ENCODE results near the gene C1orf226. TPM values are rescaled to one million over a fixed set of nuclear protein-coding genes. Genes with fewer than 3 reads are reported as not detected.
"Not testable (repeated sequence)": the region's sequence is repeated elsewhere in the genome, so short reads cannot be mapped to it uniquely, and the experiment has no call there.

Gene C1orf226
- total RNA-seq, 4 donors from 2014 or later = 0.36 to 0.95 (median 0.60) TPM

GRCh38 chr1:162420120-162420519, 38.6 kb downstream of the C1orf226 start:
- no peak for ATAC-seq
- TF ChIP-seq CTCF (IDR thresholded peaks at IDR 0.05 in 4 of 5, conservative IDR thresholded peaks at IDR 0.05 in 1 of 5) (no peak), POLR2A (IDR thresholded peaks at IDR 0.05) (no peak)
- Histone ChIP-seq H3K27ac (no peak overlapping the region), H3K4me1 (no peaks in the 10 kb centered on the region), H3K27me3 (no peaks in the 10 kb centered on the region), H3K9me3 (no peaks in the 10 kb centered on the region), H3K4me3 (no peak overlapping the region), H3K36me3 (no peaks in the 10 kb centered on the region)
- in situ Hi-C loops (cut with MboI; ENCODE audit: low sequenced_read_pairs in 4 of 4) = no loop called here
- intact Hi-C loops (cut with DNase I; ENCODE audit: low total_unique reads) = no loop called here
- no peak for DNase-seq

GRCh38 chr1:162421258-162422164, 40.0 kb downstream of the C1orf226 start:
- Histone ChIP-seq H3K36me3 (no peaks in the 10 kb centered on the region), H3K9me3 (no peaks in the 10 kb centered on the region), H3K4me1 (no peaks in the 10 kb centered on the region), H3K27ac (no peak overlapping the region), H3K27me3 (no peaks in the 10 kb centered on the region), H3K4me3 (no peak overlapping the region)
- ATAC-seq (no peak), DNase-seq (no peak)
- intact Hi-C loops (cut with DNase I; ENCODE audit: low total_unique reads) = no loop called here
- TF ChIP-seq CTCF (IDR thresholded peaks at IDR 0.05 in 4 of 5, conservative IDR thresholded peaks at IDR 0.05 in 1 of 5) = no peak
- TF ChIP-seq POLR2A (IDR thresholded peaks at IDR 0.05) = no peak
- in situ Hi-C loops (cut with MboI; ENCODE audit: low sequenced_read_pairs in 4 of 4) = no loop called here

GRCh38 chr1:162422662-162423375, 41.3 kb downstream of the C1orf226 start:
- H3K9me3 ChIP-seq = no peaks in the 10 kb centered on the region
- ATAC-seq (no peak), DNase-seq (no peak)
- no peaks in the 10 kb centered on the region for H3K36me3 ChIP-seq
- TF ChIP-seq POLR2A (IDR thresholded peaks at IDR 0.05) = no peak
- H3K4me3 ChIP-seq = no peak overlapping the region
- H3K27ac ChIP-seq = no peak overlapping the region
- intact Hi-C loops (cut with DNase I; ENCODE audit: low total_unique reads) (no loop called here), in situ Hi-C loops (cut with MboI; ENCODE audit: low sequenced_read_pairs in 4 of 4) (no loop called here)
- no peaks in the 10 kb centered on the region for H3K27me3 ChIP-seq
- no peaks in the 10 kb centered on the region for H3K4me1 ChIP-seq

- no peak for DNase-seq
- H3K27ac ChIP-seq = no peak overlapping the region
- no peak for ATAC-seq
- in situ Hi-C loops (cut with MboI; ENCODE audit: low sequenced_read_pairs in 4 of 4) (no loop called here), intact Hi-C loops (cut with DNase I; ENCODE audit: low total_unique reads) (no loop called here)
- H3K4me1 ChIP-seq = no peaks in the 10 kb centered on the region
- H3K9me3 ChIP-seq = no peaks in the 10 kb centered on the region
- no peak overlapping the region for H3K4me3 ChIP-seq
- no peaks in the 10 kb centered on the region for H3K36me3 ChIP-seq
- no peaks in the 10 kb centered on the region for H3K27me3 ChIP-seq
- TF ChIP-seq POLR2A (IDR thresholded peaks at IDR 0.05) (no peak), CTCF (IDR thresholded peaks at IDR 0.05 in 4 of 5, conservative IDR thresholded peaks at IDR 0.05 in 1 of 5) (no peak)
Measured at GRCh38 chr1:162430583-162430982, 49.1 kb downstream of the C1orf226 start.

GRCh38 chr1:162432977-162433713, 51.6 kb downstream of the C1orf226 start:
- in situ Hi-C loops (cut with MboI; ENCODE audit: low sequenced_read_pairs in 4 of 4); H3K36me3 ChIP-seq; DNase-seq; ATAC-seq; H3K27me3 ChIP-seq; H3K4me3 ChIP-seq; intact Hi-C loops (cut with DNase I; ENCODE audit: low total_unique reads); H3K9me3 ChIP-seq; H3K4me1 ChIP-seq; H3K27ac ChIP-seq: not testable (repeated sequence)

MicroRNA genes within 50 kb of the gene (microRNA counts, 767-probe panel; counts per million panel counts)
- microRNA hsa-miR-556-3p = 356 to 448 counts per million in 2 donors
- 356 to 448 counts per million in 2 donors for microRNA hsa-miR-556-5p

Small RNA genes lying within 50 kb of the gene (microRNA-seq; reads per million reads assigned to microRNA genes)
- 0 reads per million in 2 donors for gene MIR556 (ENCODE audit: borderline replicate concordance in 2 of 2)

Other genes starting within 250 kb of the C1orf226 start
- gene SPATA46, start 4.9 kb upstream of the C1orf226 start, total RNA-seq = 1 to 10 TPM in 1 of 4 donors, not detected in 3; 1.7 TPM
- gene SH2D1B, start 30.4 kb downstream of the C1orf226 start, total RNA-seq = 10 to 100 TPM in 1 of 4 donors, 1 to 10 TPM in 3; 2.1 to 34.2 (median 4.1) TPM
- gene UHMK1, start 116.1 kb downstream of the C1orf226 start, total RNA-seq = 10 to 100 TPM; 60.2 to 91.0 (median 79.7) TPM
- gene UAP1, start 180.0 kb downstream of the C1orf226 start, total RNA-seq = 10 to 100 TPM; 29.2 to 57.3 (median 43.2) TPM

Data from gastrocnemius medialis (tissue), 4 donors.